ENCODE measurements around the gene ENTPD2. TPM values are rescaled to one million over a fixed set of nuclear protein-coding genes. Genes with fewer than 3 reads are reported as not detected.

The ENTPD2 gene
- total and polyA plus RNA-seq, 8 donors, result 0.71 to 4.7 (median 2.4) TPM

DNA sequence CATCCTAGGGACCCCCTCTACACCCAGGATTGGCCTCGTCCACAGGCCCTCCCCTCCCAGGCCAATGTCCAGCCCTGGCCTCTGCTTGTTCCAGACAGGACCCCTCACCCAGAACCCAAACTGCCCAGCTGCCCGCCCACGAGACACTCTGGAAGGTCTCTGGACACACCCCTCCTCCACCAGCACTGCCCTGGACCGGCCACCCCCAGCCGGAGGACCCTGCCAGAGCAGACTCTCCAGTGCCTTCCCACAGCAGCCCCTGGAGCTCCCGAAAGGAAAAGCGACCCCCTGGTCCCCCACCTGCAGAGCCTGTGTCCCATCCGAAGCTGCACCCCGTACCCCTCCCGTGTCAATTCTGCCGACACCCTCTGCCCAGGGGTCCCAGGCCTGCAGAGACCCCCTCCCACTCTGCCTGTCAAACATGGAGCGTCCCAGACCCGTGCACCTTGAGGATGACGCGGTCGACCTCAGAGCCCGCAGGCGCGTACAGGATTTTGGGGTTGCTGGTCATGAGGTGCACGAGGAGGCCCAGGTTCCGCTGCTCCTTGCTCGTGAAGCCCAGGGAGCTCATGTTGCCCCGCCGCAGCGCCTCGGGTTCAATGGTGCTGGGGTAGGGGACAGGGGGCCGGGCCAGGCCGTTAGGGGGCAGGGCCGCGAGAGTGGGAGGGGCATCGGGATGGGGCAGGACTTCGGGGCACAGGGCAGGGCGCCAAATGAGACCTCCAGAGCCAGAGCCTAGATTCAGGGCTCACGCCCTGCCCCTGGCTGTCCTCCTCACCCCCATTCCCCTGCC lies 33.8 kb downstream of the ENTPD2 start:
- H3K9me3 ChIP-seq, result no peaks in the 10 kb centered on the region
- no peaks in the 10 kb centered on the region for H3K4me1 ChIP-seq
- peaks cover 0 to 45% of the 10 kb centered on the region in 2 donors for H3K36me3 ChIP-seq
- no peak for DNase-seq
- no peak for TF ChIP-seq CTCF (IDR thresholded peaks at IDR 0.05)
- no peaks in the 10 kb centered on the region for H3K27me3 ChIP-seq
- H3K27ac ChIP-seq, result no peak overlapping the region
- no peak overlapping the region for H3K4me3 ChIP-seq
- intact Hi-C loops (cut with DNase I), result no loop called here
- no peak for ATAC-seq

GRCh38 chr9:137018761-137019559 lies 34.9 kb downstream of the ENTPD2 start:
- Histone ChIP-seq H3K9me3 (no peaks in the 10 kb centered on the region), H3K4me1 (no peaks in the 10 kb centered on the region), H3K4me3 (no peak overlapping the region), H3K27ac (no peak overlapping the region), H3K36me3 (peaks cover 0 to 56% of the 10 kb centered on the region in 2 donors), H3K27me3 (no peaks in the 10 kb centered on the region)
- DNase-seq (no peak), ATAC-seq (no peak)
- intact Hi-C loops (cut with DNase I), result no loop called here
- no peak for TF ChIP-seq CTCF (IDR thresholded peaks at IDR 0.05)

DNA sequence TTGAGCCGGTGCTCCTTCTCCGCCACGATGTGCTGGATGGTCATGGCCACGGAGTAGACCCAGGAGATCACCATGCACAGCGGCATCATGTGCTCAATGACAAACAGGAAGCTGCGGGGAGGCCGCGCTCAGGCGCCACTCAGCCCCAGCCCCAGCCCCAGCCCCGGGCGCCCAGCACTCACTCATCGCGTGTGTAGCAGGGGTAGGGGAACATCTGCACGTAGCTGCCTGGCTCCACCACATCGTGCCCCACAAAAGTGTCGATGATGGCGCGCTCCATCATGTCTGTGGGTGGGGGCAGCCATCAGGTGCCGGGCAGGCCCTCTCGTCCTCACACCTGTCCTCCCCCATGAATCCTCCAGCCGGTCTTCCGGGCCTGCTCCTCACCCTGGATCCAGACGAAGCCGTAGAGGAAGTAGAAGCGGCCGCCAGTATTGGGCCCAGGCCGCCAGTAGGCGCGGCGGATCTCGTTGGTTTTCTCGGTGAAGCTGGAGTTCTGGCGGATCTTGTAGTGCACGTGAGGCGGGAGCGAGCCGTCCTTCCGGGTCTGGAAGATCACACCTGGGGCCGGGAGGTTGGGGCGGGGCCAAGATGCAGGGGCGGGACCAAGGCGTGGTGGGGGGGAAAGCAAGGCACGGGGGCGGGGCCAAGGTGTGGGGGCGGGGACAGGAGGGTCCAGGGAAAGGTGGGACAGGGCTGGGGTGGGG lies 35.9 kb downstream of the ENTPD2 start:
- H3K36me3 ChIP-seq, result peaks cover 0 to 66% of the 10 kb centered on the region in 2 donors
- no peak for ATAC-seq
- TF ChIP-seq CTCF (IDR thresholded peaks at IDR 0.05), result no peak
- no peak for DNase-seq
- no peaks in the 10 kb centered on the region for H3K9me3 ChIP-seq
- intact Hi-C loops (cut with DNase I), result no loop called here
- H3K4me1 ChIP-seq, result no peaks in the 10 kb centered on the region
- no peak overlapping the region for H3K27ac ChIP-seq
- H3K27me3 ChIP-seq, result no peaks in the 10 kb centered on the region
- no peak overlapping the region for H3K4me3 ChIP-seq

- Histone ChIP-seq H3K4me1 (no peaks in the 10 kb centered on the region), H3K27me3 (no peaks in the 10 kb centered on the region), H3K36me3 (peaks cover 0 to 75% of the 10 kb centered on the region in 2 donors), H3K9me3 (no peaks in the 10 kb centered on the region), H3K4me3 (no peak overlapping the region), H3K27ac (no peak overlapping the region)
- DNase-seq (no peak), ATAC-seq (no peak)
- intact Hi-C loops (cut with DNase I), result no loop called here
- TF ChIP-seq CTCF (IDR thresholded peaks at IDR 0.05), result no peak
Observed at GRCh38 chr9:137017071-137017470, 36.8 kb downstream of the ENTPD2 start.

- H3K9me3 ChIP-seq, result no peaks in the 10 kb centered on the region
- H3K4me1 ChIP-seq, result no peaks in the 10 kb centered on the region
- ATAC-seq (no peak), DNase-seq (no peak)
- H3K27me3 ChIP-seq, result no peaks in the 10 kb centered on the region
- intact Hi-C loops (cut with DNase I), result no loop called here
- peaks cover 0 to 81% of the 10 kb centered on the region in 2 donors for H3K36me3 ChIP-seq
- no peak for TF ChIP-seq CTCF (IDR thresholded peaks at IDR 0.05)
- no peak overlapping the region for H3K27ac ChIP-seq
- no peak overlapping the region for H3K4me3 ChIP-seq
Observed at GRCh38 chr9:137016436-137016835, 37.4 kb downstream of the ENTPD2 start.
